BJ (cell line): ENCODE results near the gene WNT7A. TPM values are rescaled to one million over a fixed set of nuclear protein-coding genes. Genes with fewer than 3 reads are reported as not detected.

Source experiments
- CTCF ChIA-PET: fragments of 350-600 bp; formaldehyde crosslinking; extraction: SDS; loops from one replicate; lab custom pipeline; 2021; ENCODE audit warnings: antibody characterized with exemption, inconsistent platforms; lab: Yijun Ruan, JAX
- POLR2A ChIA-PET: fragments of 300-600 bp; sonication (Branson Sonifier 250); formaldehyde crosslinking; extraction: SDS; loops from one replicate; lab custom pipeline; 2021; ENCODE audit warnings: antibody characterized with exemption; lab: Charles Lee
- DNase-seq: peaks from one replicate; pipeline ENCODE4 v3.0.0-alpha.2; 2011; ENCODE audit warnings: low read depth
- H3K27me3 ChIP-seq: 2 replicates; pipeline ENCODE4 v1.6.0; 2011; ENCODE audit warnings: low read length; ENCODE audit not compliant: control insufficient read depth, insufficient read depth
- H3K36me3 ChIP-seq: 2 replicates; pipeline ENCODE4 v1.5.1; 2011; ENCODE audit warnings: low read length; ENCODE audit not compliant: control insufficient read depth, insufficient read depth
- H3K4me3 ChIP-seq: 2 replicates; pipeline ENCODE4 v1.5.1; 2011; ENCODE audit warnings: low read depth, mild to moderate bottlenecking, control low read depth, low read length
- polyA plus RNA-seq: library from polyadenylated mRNA; depleted of rRNA; stranded (reverse); fragments of >200 nt; gene quantifications from 2 replicates; pipeline ENCODE4 v1.2.3, GENCODE V29; 2011
- TF ChIP-seq, protein P1 (sequence below): IDR thresholded peaks from 2 replicates; pipeline ENCODE4 v1.5.1; 2011; ENCODE audit warnings: low read depth, mild to moderate bottlenecking, control low read depth, inconsistent platforms, low read length, moderate library complexity; ENCODE audit not compliant: insufficient read depth

The WNT7A gene
- polyA plus RNA-seq, 1 experiment: not detected

DNA sequence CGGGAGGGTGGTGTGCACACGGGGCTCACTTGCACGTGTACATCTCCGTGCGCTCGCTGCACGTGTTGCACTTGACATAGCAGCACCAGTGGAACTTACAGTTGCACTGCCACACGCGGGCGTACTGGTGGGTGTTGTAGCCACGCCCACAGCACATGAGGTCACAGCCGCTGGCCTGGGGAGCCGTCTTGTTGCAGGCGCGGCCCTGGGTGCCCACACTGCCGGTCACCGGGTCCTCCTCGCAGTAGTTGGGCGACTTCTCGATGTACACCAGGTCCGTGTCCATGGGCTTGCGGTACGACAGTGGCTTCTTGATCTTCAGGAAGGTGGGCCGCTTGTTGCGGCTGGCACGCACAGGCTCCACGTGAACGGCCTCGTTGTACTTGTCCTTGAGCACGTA lies 61.0 kb downstream of the WNT7A start:
- no peak for DNase-seq
- CTCF ChIA-PET: no interaction called here
- no peak overlapping the region for H3K4me3 ChIP-seq
- TF ChIP-seq, protein P1, sequence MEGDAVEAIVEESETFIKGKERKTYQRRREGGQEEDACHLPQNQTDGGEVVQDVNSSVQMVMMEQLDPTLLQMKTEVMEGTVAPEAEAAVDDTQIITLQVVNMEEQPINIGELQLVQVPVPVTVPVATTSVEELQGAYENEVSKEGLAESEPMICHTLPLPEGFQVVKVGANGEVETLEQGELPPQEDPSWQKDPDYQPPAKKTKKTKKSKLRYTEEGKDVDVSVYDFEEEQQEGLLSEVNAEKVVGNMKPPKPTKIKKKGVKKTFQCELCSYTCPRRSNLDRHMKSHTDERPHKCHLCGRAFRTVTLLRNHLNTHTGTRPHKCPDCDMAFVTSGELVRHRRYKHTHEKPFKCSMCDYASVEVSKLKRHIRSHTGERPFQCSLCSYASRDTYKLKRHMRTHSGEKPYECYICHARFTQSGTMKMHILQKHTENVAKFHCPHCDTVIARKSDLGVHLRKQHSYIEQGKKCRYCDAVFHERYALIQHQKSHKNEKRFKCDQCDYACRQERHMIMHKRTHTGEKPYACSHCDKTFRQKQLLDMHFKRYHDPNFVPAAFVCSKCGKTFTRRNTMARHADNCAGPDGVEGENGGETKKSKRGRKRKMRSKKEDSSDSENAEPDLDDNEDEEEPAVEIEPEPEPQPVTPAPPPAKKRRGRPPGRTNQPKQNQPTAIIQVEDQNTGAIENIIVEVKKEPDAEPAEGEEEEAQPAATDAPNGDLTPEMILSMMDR: no peak
- H3K27me3 ChIP-seq: no peaks in the 10 kb centered on the region
- POLR2A ChIA-PET: no interaction called here
- no peaks in the 10 kb centered on the region for H3K36me3 ChIP-seq

DNA sequence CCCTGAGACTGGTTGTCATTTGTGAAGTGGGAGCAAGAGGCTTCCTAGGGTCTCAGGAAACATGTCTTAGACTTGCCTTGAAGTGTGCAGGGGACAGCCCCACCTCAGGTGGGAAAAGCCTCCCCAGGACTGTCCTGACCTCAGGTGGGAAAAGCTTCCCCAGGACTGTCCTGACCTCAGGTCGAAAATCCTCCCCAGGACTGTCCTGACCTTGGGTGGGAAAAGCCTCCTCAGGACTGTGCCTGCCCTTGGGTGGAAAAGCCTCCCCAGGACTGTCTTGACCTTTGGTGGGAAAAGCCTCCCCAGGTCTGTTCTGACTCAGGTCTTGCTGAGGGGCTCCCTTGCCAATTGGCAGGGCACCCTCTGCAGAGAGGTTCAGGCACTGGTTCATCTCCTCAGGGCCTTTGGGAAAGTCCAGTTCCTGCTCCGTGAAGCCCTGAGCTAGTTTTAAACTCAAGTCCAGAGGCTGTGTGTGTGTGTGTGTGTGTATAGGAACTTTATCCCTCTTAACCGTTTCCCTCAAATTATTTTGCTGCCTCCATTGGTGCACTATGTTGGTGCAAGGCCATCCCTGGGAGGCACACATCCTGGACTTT lies 64.7 kb downstream of the WNT7A start:
- TF ChIP-seq, protein P1: no peak
- no peak for DNase-seq
- POLR2A ChIA-PET: no interaction called here
- Histone ChIP-seq H3K27me3 (no peaks in the 10 kb centered on the region), H3K36me3 (no peaks in the 10 kb centered on the region), H3K4me3 (no peak overlapping the region)
- CTCF ChIA-PET: no interaction called here

DNA sequence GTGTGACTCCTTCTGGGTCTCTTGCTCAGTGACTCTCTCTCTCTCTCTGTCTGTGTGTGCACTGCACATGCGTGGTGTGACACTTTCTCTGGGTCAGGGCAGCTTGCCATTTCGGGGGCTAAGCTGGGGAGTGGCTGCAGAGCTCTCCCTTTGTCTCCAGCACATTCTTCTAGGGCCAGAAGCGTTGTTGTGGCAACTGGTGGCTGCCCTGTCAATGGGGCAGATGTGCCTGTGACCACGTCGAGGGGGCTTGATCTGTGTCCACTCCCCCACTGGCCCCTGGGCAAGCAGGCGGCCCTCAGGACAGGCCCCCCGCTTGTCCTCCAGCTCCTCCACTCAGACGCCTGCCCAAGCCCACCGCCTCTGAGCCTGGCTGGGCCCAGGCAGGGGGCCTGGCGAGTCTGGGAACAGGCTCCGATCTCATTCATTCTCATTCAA lies 67.8 kb downstream of the WNT7A start:
- TF ChIP-seq, protein P1: no peak
- Histone ChIP-seq H3K27me3 (no peaks in the 10 kb centered on the region), H3K4me3 (no peak overlapping the region), H3K36me3 (no peaks in the 10 kb centered on the region)
- POLR2A ChIA-PET: no interaction called here
- CTCF ChIA-PET: no interaction called here
- DNase-seq: no peak

DNA sequence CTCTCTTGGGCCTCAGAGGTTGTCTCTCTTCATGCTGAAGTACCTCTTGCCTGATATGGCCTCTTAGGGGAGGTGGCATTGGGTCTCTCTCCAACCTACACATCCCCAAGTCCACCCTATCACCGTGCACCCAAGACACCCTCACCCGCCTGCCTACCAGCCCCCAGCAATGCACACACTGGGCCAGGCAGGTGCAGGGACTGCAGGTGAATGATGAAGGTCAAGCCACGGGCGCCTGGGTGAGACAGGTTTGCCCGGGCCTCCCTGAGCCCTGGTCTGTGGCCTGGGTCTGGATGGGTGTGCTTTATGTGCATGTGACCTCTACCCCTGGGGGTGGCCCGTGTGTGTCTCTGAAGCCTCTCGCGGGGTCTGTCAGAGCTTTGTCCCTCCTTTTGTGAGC lies 68.3 kb downstream of the WNT7A start:
- no peaks in the 10 kb centered on the region for H3K36me3 ChIP-seq
- no peaks in the 10 kb centered on the region for H3K27me3 ChIP-seq
- POLR2A ChIA-PET: no interaction called here
- no peak for DNase-seq
- TF ChIP-seq, protein P1: no peak
- CTCF ChIA-PET: no interaction called here
- no peak overlapping the region for H3K4me3 ChIP-seq

DNA sequence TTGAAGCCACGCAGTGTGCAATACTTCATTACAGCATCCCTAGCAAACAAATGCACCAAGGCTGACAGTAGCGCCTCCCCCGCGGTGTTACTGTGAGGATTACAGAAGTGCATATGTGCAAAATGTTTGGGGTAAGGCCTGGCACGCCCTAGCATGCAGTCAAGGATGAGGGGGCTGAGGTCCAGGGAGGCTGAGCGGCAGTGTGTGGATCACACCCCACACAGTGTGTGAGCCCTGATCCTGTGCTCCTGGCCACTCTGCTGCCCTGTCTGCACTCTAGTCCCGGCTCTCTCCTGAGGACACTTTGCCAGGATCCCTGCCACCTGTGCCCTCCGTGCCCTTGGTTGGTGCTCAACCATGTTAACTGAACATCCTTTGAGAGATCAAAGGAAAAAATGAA lies 71.3 kb downstream of the WNT7A start:
- Histone ChIP-seq H3K4me3 (no peak overlapping the region), H3K27me3 (no peaks in the 10 kb centered on the region), H3K36me3 (no peaks in the 10 kb centered on the region)
- no peak for DNase-seq
- CTCF ChIA-PET: no interaction called here
- POLR2A ChIA-PET: no interaction called here
- TF ChIP-seq, protein P1: no peak
